Lung (tissue), 12 donors: ENCODE results near the gene ZNF224. TPM values are rescaled to one million over a fixed set of nuclear protein-coding genes. Genes with fewer than 3 reads are reported as not detected.

ENCODE experiments used
- ATAC-seq: fragments of 200-7000 bp; cut with Tn5 transposase; one replicate; pipeline ENCODE4 v1.9.1; 2020; ENCODE audit warnings: moderate number of reproducible peaks; ENCODE audit not compliant: insufficient read depth, low FRiP score
- DNase-seq, 3 donors: peaks; one replicate each; pipeline ENCODE4 v3.0.0-alpha.2; 2013 to 2017
- H3K27ac ChIP-seq, 2 donors: one replicate each; pipeline ENCODE4 v1.5.1; 2013; ENCODE audit warnings: mild to moderate bottlenecking in 2 of 2, moderate library complexity in 2 of 2, control low read depth in 1 of 2, inconsistent platforms in 1 of 2, low read depth in 1 of 2, low read length in 1 of 2
- H3K27me3 ChIP-seq, 3 donors: one replicate each; pipeline ENCODE4 v1.5.1; 2013; ENCODE audit warnings: low read length in 2 of 3; ENCODE audit not compliant: control insufficient read depth in 3 of 3, insufficient read depth in 3 of 3
- H3K36me3 ChIP-seq, 4 donors: one replicate each; pipeline ENCODE4 v1.5.1; 2013; ENCODE audit warnings: low read length in 4 of 4, mild to moderate bottlenecking in 1 of 4, moderate library complexity in 1 of 4; ENCODE audit not compliant: control insufficient read depth in 4 of 4, insufficient read depth in 4 of 4
- H3K4me1 ChIP-seq, 5 donors: one replicate each; pipeline ENCODE4 v1.5.1; 2013; ENCODE audit warnings: low read length in 5 of 5, mild to moderate bottlenecking in 2 of 5, moderate library complexity in 1 of 5; ENCODE audit not compliant: control insufficient read depth in 5 of 5, insufficient read depth in 5 of 5
- H3K4me3 ChIP-seq: one replicate; pipeline ENCODE4 v1.5.1; 2013; ENCODE audit warnings: mild to moderate bottlenecking, control low read depth, moderate library complexity
- H3K9ac ChIP-seq, 2 donors: one replicate each; pipeline ENCODE4 v1.5.1; 2013; ENCODE audit warnings: low read length in 2 of 2, control low read depth in 1 of 2; ENCODE audit not compliant: insufficient read depth in 1 of 2
- H3K9me3 ChIP-seq, 4 donors: one replicate each; pipeline ENCODE4 v1.5.1; 2013; ENCODE audit warnings: low read length in 3 of 4, mild to moderate bottlenecking in 1 of 4, moderate library complexity in 1 of 4; ENCODE audit not compliant: control insufficient read depth in 4 of 4, insufficient read depth in 3 of 4
- WGBS, 2 donors: extraction: QIAGEN DNeasy Blood & Tissue Kit; methylation state at CpG; one replicate each; pipeline ENCODE4 v1.1.7; 2013; 5-methylcytosine and 5-hydroxymethylcytosine counted together
- polyA plus RNA-seq, 2 donors: library from polyadenylated mRNA; stranded (reverse); fragments of 200-250 nt; gene quantifications; one replicate each; pipeline ENCODE4 v1.2.1, GENCODE V29; 2013
- total RNA-seq, 2 donors: library from RNA; depleted of rRNA in 1 of 2; stranded (reverse); fragments of >200 nt in 1 of 2; gene quantifications; one replicate each; pipeline ENCODE4 v1.2.1, GENCODE V29; 2014 to 2021
- TF ChIP-seq, protein P1 (sequence below): IDR thresholded peaks from 2 replicates; pipeline ENCODE4 v1.5.1; 2012; ENCODE audit warnings: mild to moderate bottlenecking; ENCODE audit errors: control extremely low read depth, extremely low read depth
- donor health status: control.
- donor health status: control.
- donor health status: Bipolar disorder and iron deficiency.
- donor health status: healthy.
- donor health status: DM: yes; HTN: yes; CAD: no.

The ZNF224 gene
- total and polyA plus RNA-seq, 4 donors: 11.2 to 63.7 (median 19.2) TPM

DNA sequence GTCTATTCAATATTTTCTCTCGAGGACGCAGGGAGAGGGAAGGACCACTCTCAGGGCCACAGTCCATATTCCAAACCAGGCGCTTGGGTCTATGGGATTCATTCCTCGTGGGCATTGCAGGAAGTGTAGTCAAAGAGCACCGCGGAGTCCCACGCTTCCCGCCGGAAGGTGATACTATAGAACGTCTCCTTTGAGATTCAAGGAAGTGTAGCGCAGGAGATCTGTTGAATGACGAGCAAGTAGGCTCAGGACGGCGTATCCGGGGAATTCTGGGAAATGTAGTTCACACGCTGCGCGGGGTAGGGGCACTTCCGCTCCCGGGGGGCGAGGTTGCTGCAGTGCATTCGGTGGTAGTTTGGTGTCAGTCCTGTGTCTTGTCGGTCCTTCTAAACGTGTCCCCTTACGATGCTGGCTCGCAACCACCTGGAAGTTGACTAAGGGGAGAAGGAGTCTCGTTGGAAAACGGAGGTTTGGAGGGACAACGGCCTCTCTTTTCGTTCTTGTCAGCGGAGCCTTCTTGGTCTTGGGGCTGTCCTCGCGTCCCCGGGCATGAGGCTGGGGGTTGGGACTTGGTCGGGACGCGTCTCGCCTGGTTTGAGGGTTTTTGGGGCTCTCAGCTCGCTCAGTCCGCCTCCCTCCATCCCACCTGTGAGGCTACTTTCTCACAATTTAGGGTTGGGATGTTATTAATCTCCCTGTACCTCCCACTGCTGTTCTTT, 22.2 kb upstream of the ZNF224 start, which contains the start of gene ZNF284:
Gene ZNF284 (plus strand): TSS at position 336 of the 719 bp plus-strand sequence. CDS start 4,231 bp downstream, outside the sequence.
- peak; percentile 94 to 97 (median 96) for DNase-seq
- 0 to 1% methylated on average over 40 of the region's 40 CpGs for WGBS, 2 donors
- peaks cover 3 to 10% (median 7%) of the 10 kb centered on the region in 4 donors for H3K9me3 ChIP-seq
- no peaks in the 10 kb centered on the region for H3K27me3 ChIP-seq
- peaks cover 0 to 15% (median 0%) of the 10 kb centered on the region in 5 donors for H3K4me1 ChIP-seq
- peak within 1 kb of the TSS; percentile 86 for H3K4me3 ChIP-seq
- peak; percentile 94 for ATAC-seq
- peaks cover 1 to 19% (median 7%) of the 10 kb centered on the region in 4 donors for H3K36me3 ChIP-seq
- H3K27ac ChIP-seq: peak within 1 kb of the TSS; percentile 47 to 72
- peak within 1 kb of the TSS; percentile 30 to 69 for H3K9ac ChIP-seq
- TF ChIP-seq, protein P1, sequence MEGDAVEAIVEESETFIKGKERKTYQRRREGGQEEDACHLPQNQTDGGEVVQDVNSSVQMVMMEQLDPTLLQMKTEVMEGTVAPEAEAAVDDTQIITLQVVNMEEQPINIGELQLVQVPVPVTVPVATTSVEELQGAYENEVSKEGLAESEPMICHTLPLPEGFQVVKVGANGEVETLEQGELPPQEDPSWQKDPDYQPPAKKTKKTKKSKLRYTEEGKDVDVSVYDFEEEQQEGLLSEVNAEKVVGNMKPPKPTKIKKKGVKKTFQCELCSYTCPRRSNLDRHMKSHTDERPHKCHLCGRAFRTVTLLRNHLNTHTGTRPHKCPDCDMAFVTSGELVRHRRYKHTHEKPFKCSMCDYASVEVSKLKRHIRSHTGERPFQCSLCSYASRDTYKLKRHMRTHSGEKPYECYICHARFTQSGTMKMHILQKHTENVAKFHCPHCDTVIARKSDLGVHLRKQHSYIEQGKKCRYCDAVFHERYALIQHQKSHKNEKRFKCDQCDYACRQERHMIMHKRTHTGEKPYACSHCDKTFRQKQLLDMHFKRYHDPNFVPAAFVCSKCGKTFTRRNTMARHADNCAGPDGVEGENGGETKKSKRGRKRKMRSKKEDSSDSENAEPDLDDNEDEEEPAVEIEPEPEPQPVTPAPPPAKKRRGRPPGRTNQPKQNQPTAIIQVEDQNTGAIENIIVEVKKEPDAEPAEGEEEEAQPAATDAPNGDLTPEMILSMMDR: no peak

DNA sequence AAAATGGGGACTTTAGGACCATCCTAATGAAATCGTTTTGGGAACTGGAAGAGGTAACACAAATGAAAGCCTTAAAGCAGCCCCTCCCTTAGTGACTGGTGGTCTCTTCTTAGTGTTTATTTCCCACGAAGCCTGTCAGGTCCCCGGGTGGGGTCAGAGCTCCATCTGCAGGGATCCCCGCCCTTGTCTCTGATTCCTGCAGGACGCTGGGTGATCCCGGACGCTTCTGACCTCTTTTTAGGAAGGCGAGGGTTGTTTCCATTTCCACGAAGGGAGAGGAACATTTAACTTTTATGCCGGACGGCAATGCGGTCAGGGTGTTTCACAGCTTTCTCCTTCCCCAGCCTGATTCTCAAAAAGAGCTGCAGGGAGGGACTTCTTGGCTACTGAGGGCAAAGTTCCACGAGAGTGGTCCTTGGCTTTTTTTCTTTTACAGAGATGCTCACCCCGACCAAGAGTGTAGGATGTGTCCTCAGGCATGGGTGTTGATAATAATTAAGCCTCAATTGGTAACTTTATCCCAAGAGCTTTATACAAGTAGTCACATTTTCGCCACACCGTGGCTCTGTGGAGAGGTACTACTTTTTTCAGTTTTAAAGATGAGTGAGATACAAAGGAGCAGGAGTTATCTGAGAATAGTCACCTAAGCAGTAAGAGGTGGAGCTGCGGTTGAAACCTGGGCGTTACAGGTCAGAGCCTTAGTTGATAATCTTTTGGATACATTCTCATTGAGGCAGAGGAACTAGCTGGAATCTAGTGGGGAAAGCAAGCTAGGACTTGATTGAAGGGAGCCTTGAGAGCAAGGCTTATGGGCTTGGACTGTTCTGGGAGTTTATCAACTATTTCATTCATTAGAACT, 21.4 kb upstream of the ZNF224 start:
- peaks cover 0 to 15% (median 0%) of the 10 kb centered on the region in 5 donors for H3K4me1 ChIP-seq
- H3K36me3 ChIP-seq: peaks cover 0 to 13% (median 3%) of the 10 kb centered on the region in 4 donors
- H3K9ac ChIP-seq: peak overlapping the region; percentile 30 to 69
- TF ChIP-seq, protein P1: no peak
- peak; percentile 12 to 13 (median 13) for DNase-seq
- WGBS, 2 donors: 22 to 24% methylated on average over 18 of the region's 18 CpGs
- no peak overlapping the region for H3K27ac ChIP-seq
- no peaks in the 10 kb centered on the region for H3K27me3 ChIP-seq
- peak overlapping the region; percentile 35 for H3K4me3 ChIP-seq
- no peak for ATAC-seq
- peaks cover 0 to 6% (median 4%) of the 10 kb centered on the region in 4 donors for H3K9me3 ChIP-seq

DNA sequence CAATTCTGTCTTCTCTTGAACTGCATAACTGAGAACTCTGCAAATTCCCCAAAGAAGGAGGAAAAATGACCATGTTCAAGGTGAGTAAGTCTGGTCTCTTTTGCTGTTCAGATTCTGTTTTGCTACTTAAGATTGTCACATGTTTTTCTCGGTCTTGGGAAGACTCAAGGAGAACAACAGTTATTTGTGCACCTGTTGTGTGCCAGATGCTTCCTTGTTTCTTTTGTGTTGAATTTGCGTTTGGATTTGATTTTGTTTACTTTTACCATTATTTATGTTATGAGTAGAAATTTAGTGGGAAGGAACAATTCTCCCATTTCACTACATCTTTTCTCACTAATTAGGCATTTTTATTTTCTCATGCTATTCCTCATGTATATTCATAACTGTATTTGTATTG, 17.8 kb upstream of the ZNF224 start:
- Histone ChIP-seq H3K27ac (no peak overlapping the region), H3K36me3 (peaks cover 6 to 9% (median 7%) of the 10 kb centered on the region in 4 donors), H3K4me3 (no peak overlapping the region), H3K27me3 (no peaks in the 10 kb centered on the region), H3K9ac (no peak overlapping the region), H3K4me1 (peaks cover 0 to 14% (median 0%) of the 10 kb centered on the region in 5 donors), H3K9me3 (peaks cover 0 to 7% (median 0%) of the 10 kb centered on the region in 4 donors)
- 85 to 90% methylated on average over 2 of the region's 2 CpGs for WGBS, 2 donors
- no peak for DNase-seq
- no peak for ATAC-seq
- TF ChIP-seq, protein P1: no peak
